GM12878 (cell line): ENCODE measurements around the gene CCDC97. TPM values are rescaled to one million over a fixed set of nuclear protein-coding genes. Genes with fewer than 3 reads are reported as not detected.

ENCODE experiments used
- ATAC-seq: fragments of 200-7000 bp; cut with Tn5 transposase; 3 replicates; pipeline ENCODE4 v1.9.1; 2020; ENCODE audit warnings: mild to moderate bottlenecking, moderate library complexity
- BruUV-seq: library from RNA; stranded (reverse); fragments of 400-500 nt; replicated peaks from 2 replicates; lab custom pipeline; 2021; lab: Mats Ljungman, UMichigan
- CTCF ChIA-PET: fragments of 300-600 bp; sonication (Branson Sonifier 250); formaldehyde crosslinking; extraction: SDS; loops from one replicate; lab custom pipeline; 2021; ENCODE audit warnings: inconsistent platforms; lab: Yijun Ruan, JAX
- POLR2A ChIA-PET: fragments of 350-600 bp; formaldehyde crosslinking; extraction: SDS; loops from one replicate; lab custom pipeline; 2021; ENCODE audit warnings: inconsistent platforms; lab: Charles Lee
- RAD21 ChIA-PET: fragments of 300-600 bp; sonication (Branson Sonifier 250); formaldehyde crosslinking; loops from one replicate; lab custom pipeline; 2023; ENCODE audit warnings: antibody characterized with exemption; ENCODE audit not compliant: unreplicated experiment; lab: Charles Lee
- SMC1A ChIA-PET: fragments of 300-600 bp; sonication (Branson Sonifier 250); formaldehyde crosslinking; loops from one replicate; lab custom pipeline; 2023; ENCODE audit not compliant: unreplicated experiment, uncharacterized antibody; lab: Charles Lee
- DNase-seq: peaks from one replicate; pipeline ENCODE4 v3.0.0-alpha.2; 2011; ENCODE audit warnings: low read depth, low spot score
- FAIRE-seq: peaks from 3 replicates; lab custom pipeline; 2011; peaks lifted over from hg19 to GRCh38; lab: Jason Lieb, UNC
- H2AFZ ChIP-seq: 2 replicates; pipeline ENCODE4 v1.6.0; 2011; ENCODE audit warnings: low read depth, low read length, control low read depth; ENCODE audit not compliant: control insufficient read depth
- H3K27ac ChIP-seq: 2 replicates; pipeline ENCODE4 v1.5.1; 2011; ENCODE audit warnings: control low read depth; ENCODE audit not compliant: control insufficient read depth, insufficient read depth
- H3K27me3 ChIP-seq, 2 experiments: replicated peaks in 1 of 2; 2 replicates each; pipeline versions ENCODE4 v1.6.0 to v1.6.1; 2011; ENCODE audit warnings: low read length in 1 of 2; ENCODE audit not compliant: control insufficient read depth in 2 of 2, insufficient read depth in 2 of 2
- H3K36me3 ChIP-seq, 2 experiments: 2 replicates each; pipeline ENCODE4 v1.5.1; 2011; ENCODE audit warnings: low read length in 1 of 2; ENCODE audit not compliant: control insufficient read depth in 2 of 2, insufficient read depth in 2 of 2
- H3K4me1 ChIP-seq: 2 replicates; pipeline ENCODE4 v1.6.1; 2011; ENCODE audit warnings: mild to moderate bottlenecking, low read length, moderate library complexity, mixed read lengths; ENCODE audit not compliant: control insufficient read depth, insufficient read depth
- H3K4me2 ChIP-seq: 2 replicates; pipeline ENCODE4 v1.6.0; 2011; ENCODE audit warnings: control low read depth; ENCODE audit not compliant: control insufficient read depth, insufficient read depth
- H3K4me3 ChIP-seq: fragments of 200-600 bp; sonication (generic); 2 replicates; pipeline ENCODE4 v1.5.1; 2016
- H3K79me2 ChIP-seq: 2 replicates; pipeline ENCODE4 v1.6.0; 2011; ENCODE audit warnings: low read length; ENCODE audit not compliant: control insufficient read depth, insufficient read depth
- H3K9ac ChIP-seq: 2 replicates; pipeline ENCODE4 v1.8.0; 2011; ENCODE audit warnings: low read length, control low read depth, mixed read lengths; ENCODE audit not compliant: control insufficient read depth, insufficient read depth
- H3K9me3 ChIP-seq: replicated peaks from 3 replicates; pipeline ENCODE4 v1.5.1; 2011; ENCODE audit warnings: mild to moderate bottlenecking, low read length; ENCODE audit not compliant: control insufficient read depth, insufficient read depth
- H4K20me1 ChIP-seq: 2 replicates; pipeline ENCODE4 v1.6.0; 2011; ENCODE audit not compliant: control insufficient read depth, insufficient read depth
- CBFB ChIP-seq: IDR thresholded peaks from 2 replicates; pipeline ENCODE4 v1.6.1; 2016; ENCODE audit warnings: antibody characterized with exemption, low read depth
- CHD1 ChIP-seq: IDR thresholded peaks from 2 replicates; pipeline ENCODE4 v1.6.1; 2012; ENCODE audit warnings: low read depth, low read length, improper control_type of control experiment
- EED ChIP-seq: sonication (generic); IDR thresholded peaks from 2 replicates; pipeline ENCODE4 v1.6.1; 2016; ENCODE audit warnings: antibody characterized with exemption, low read depth
- ESRRA ChIP-seq: IDR thresholded peaks from 2 replicates; pipeline ENCODE4 v1.6.1; 2012; ENCODE audit warnings: mild to moderate bottlenecking, low read length, improper control_type of control experiment
- EZH2 ChIP-seq: IDR thresholded peaks from 2 replicates; pipeline ENCODE4 v1.6.1; 2012; ENCODE audit warnings: low read depth, mild to moderate bottlenecking, control low read depth, inconsistent platforms, low read length, borderline replicate concordance; ENCODE audit not compliant: control insufficient read depth
- FOXM1 ChIP-seq: IDR thresholded peaks from 2 replicates; pipeline ENCODE4 v1.6.1; 2012; ENCODE audit warnings: low read depth, mild to moderate bottlenecking, inconsistent platforms, low read length, moderate library complexity
- IKZF1 ChIP-seq: fragments of 450-650 bp; conservative IDR thresholded peaks from 2 replicates; pipeline ENCODE4 v1.6.1; 2017; ENCODE audit warnings: antibody characterized with exemption, mild to moderate bottlenecking
- IKZF2 ChIP-seq, 2 experiments: fragments of 450-650 bp; IDR thresholded peaks; 2 replicates each; pipeline ENCODE4 v1.6.1; 2017; ENCODE audit warnings: mild to moderate bottlenecking in 2 of 2, moderate library complexity in 2 of 2
- MXI1 ChIP-seq: fragments of 150-350 bp; IDR thresholded peaks from 2 replicates; pipeline ENCODE4 v1.6.1; 2011; ENCODE audit warnings: low read depth, mild to moderate bottlenecking, inconsistent platforms, low read length, improper control_type of control experiment
- NR2C2 ChIP-seq: IDR thresholded peaks from 2 replicates; pipeline ENCODE4 v1.6.1; 2011; ENCODE audit warnings: borderline replicate concordance, low read depth; ENCODE audit not compliant: control insufficient read depth, insufficient read length
- PAX5 ChIP-seq: IDR thresholded peaks from 2 replicates; pipeline ENCODE4 v1.6.1; 2011; ENCODE audit warnings: low read depth, low read length, borderline replicate concordance
- PML ChIP-seq: IDR thresholded peaks from 2 replicates; pipeline ENCODE4 v1.6.1; 2012; ENCODE audit warnings: low read length, inconsistent platforms
- POU2F2 ChIP-seq: IDR thresholded peaks from 3 replicates; pipeline ENCODE4 v1.6.1; 2011; ENCODE audit warnings: low read depth, mild to moderate bottlenecking, low read length, borderline replicate concordance
- RUNX3 ChIP-seq: IDR thresholded peaks from 2 replicates; pipeline ENCODE4 v1.6.1; 2012; ENCODE audit warnings: low read length, inconsistent platforms
- STAT1 ChIP-seq: fragments of 450-650 bp; conservative IDR thresholded peaks from 2 replicates; pipeline ENCODE4 v1.6.1; 2014; ENCODE audit warnings: antibody characterized with exemption, mild to moderate bottlenecking
- ZNF217 ChIP-seq: fragments of 450-650 bp; IDR thresholded peaks from 2 replicates; pipeline ENCODE4 v1.6.1; 2017; ENCODE audit warnings: antibody characterized with exemption, mild to moderate bottlenecking
- ZZZ3 ChIP-seq: IDR thresholded peaks from 2 replicates; pipeline ENCODE4 v1.6.1; 2011; ENCODE audit warnings: low read depth; ENCODE audit not compliant: control insufficient read depth, insufficient read length
- WGBS: methylation state at CpG from one replicate; pipeline ENCODE4 v1.1.6; 2016; ENCODE audit warnings: low lambda C conversion rate; ENCODE audit not compliant: insufficient replicate concordance, insufficient coverage; ENCODE audit errors: missing lambda C conversion rate; 5-methylcytosine and 5-hydroxymethylcytosine counted together
- in situ Hi-C: fragments of 300-500 bp; cut with MboI; formaldehyde crosslinking; loops from 9 replicates; pipeline ENCODE4 v1.14.3; 2018; ENCODE audit warnings: mixed read lengths
- intact Hi-C: fragments of 100-400 bp; cut with micrococcal nuclease; formaldehyde crosslinking; loops from one replicate; pipeline ENCODE4 v1.14.2; 2022; ENCODE audit not compliant: unreplicated experiment
- polyA plus RNA-seq, 11 experiments: library from polyadenylated mRNA; depleted of rRNA in 4 of 11; unstranded in 6 of 11; stranded (reverse) in 5 of 11; fragments of >200 nt; fragmentation: Nextera tagmentation in 4 of 11; fragmentation: Illumina TruSeq in 1 of 11; extraction: Ambion mirVana in 4 of 11; extraction: Trizol in 1 of 11; gene quantifications; 1 replicate in 1 of 11; 2 replicates in 10 of 11; pipeline versions ENCODE4 v1.2.1 to v1.2.3, GENCODE V29; 2011 to 2016; ENCODE audit warnings: inconsistent platforms in 2 of 11, missing spikeins in 2 of 11, low read depth in 1 of 11
- total RNA-seq, 4 experiments: library from RNA; depleted of rRNA in 3 of 4; stranded (reverse); fragments of >200 nt in 3 of 4; fragmentation: Illumina TruSeq in 1 of 4; extraction: Trizol in 1 of 4; gene quantifications; 2 replicates each; pipeline versions ENCODE4 v1.2.1 to v1.2.3, GENCODE V29; 2013 to 2021
- TF ChIP-seq, protein P1 (sequence below): fragments of 450-650 bp; formaldehyde crosslinking; IDR thresholded peaks from 2 replicates; pipeline ENCODE4 v1.4.0; 2020; ENCODE audit warnings: mild to moderate bottlenecking, moderate library complexity
- TF ChIP-seq, protein P2 (sequence below): fragments of 450-650 bp; conservative IDR thresholded peaks from 2 replicates; pipeline ENCODE4 v1.6.1; 2017; ENCODE audit warnings: mild to moderate bottlenecking, moderate library complexity

Gene CCDC97
- total and polyA plus RNA-seq, 10 of the 15 experiments (the other 5 are each of a cell fraction or from before 2014, with no cell fraction given), result 1.8 to 34.1 (median 18.8) TPM

DNA sequence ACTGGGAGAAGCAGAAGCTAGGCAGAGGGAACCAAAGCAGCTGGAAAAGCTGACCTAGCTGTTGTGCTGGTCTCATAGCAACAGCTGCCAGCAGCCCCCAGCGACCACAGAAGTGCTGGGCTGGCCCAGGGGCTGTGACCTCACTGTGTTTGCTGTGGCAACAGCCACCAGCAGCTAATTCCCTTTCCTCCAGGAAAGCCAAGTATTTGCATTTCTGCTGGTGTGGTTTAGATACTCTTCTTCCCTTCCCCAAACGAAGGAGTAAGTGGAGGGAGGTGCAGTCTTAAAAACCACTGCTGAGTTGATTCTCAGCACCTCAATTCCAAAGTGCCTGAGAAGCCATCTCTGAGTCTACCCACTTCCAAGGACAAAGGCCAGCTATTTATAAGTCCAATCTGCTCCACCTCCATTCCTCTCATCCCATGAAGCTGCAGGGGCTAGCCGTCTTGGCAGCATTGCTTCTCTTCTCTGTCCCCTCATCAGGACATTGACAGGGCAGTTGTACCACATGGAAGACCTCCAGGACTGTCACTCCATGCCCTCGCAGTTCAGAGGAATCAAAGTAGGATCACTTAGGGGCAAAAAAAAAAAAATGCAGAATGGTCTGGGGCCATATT is 11.5 kb upstream of the CCDC97 start:
- Histone ChIP-seq H3K9me3 (no peaks in the 10 kb centered on the region), H3K79me2 (peaks cover 10% of the 10 kb centered on the region), H2AFZ (no peak overlapping the region), H3K27me3 (no peaks in the 10 kb centered on the region), H3K4me1 (peaks cover 61% of the 10 kb centered on the region), H3K36me3 (peaks cover 51 to 56% of the 10 kb centered on the region in 2 experiments), H3K9ac (peak overlapping the region; percentile 49), H3K4me2 (peak overlapping the region; percentile 92), H3K4me3 (peak overlapping the region; percentile 1; the same call in 1 of the 2 replicates), H3K27ac (peak overlapping the region; percentile 95), H4K20me1 (no peaks in the 10 kb centered on the region)
- ATAC-seq (peak; percentile 55), FAIRE-seq (no peak), DNase-seq (no peak)
- no TSS peak for BruUV-seq
- ChIA-PET POLR2A (interaction anchor here (0.5 to 3.2 kb wide), 5 partner anchors 14 to 94 kb away, joined by 3 to 11 read pairs (median 4); partner anchors contain the start of gene HNRNPUL1), RAD21 (interaction anchor here (1.1 to 3.4 kb wide), 6 partner anchors 9 to 94 kb away, joined by 3 to 23 read pairs (median 5); no protein-coding TSS in a partner anchor), CTCF (interaction anchor here (0.8 to 7.5 kb wide), 11 partner anchors 8 to 151 kb away, joined by 3 to 50 read pairs (median 4); partner anchors contain the start of genes B9D2 and HNRNPUL1), SMC1A (interaction anchor here (0.6 to 4.1 kb wide), 8 partner anchors 9 to 889 kb away, joined by 3 to 36 read pairs (median 4); partner anchors contain the start of genes B9D2 and HNRNPUL1)
- intact Hi-C loops (no loop called here), in situ Hi-C loops (no loop called here)
- WGBS, result 32% methylated on average over 4 of the region's 4 CpGs
- no peak for TF ChIP-seq CHD1
- peak; percentile 28 to 42; a peak in 3 of 4 replicates for TF ChIP-seq IKZF2 (IDR thresholded peaks at IDR 0.05)
- TF ChIP-seq, protein P1, sequence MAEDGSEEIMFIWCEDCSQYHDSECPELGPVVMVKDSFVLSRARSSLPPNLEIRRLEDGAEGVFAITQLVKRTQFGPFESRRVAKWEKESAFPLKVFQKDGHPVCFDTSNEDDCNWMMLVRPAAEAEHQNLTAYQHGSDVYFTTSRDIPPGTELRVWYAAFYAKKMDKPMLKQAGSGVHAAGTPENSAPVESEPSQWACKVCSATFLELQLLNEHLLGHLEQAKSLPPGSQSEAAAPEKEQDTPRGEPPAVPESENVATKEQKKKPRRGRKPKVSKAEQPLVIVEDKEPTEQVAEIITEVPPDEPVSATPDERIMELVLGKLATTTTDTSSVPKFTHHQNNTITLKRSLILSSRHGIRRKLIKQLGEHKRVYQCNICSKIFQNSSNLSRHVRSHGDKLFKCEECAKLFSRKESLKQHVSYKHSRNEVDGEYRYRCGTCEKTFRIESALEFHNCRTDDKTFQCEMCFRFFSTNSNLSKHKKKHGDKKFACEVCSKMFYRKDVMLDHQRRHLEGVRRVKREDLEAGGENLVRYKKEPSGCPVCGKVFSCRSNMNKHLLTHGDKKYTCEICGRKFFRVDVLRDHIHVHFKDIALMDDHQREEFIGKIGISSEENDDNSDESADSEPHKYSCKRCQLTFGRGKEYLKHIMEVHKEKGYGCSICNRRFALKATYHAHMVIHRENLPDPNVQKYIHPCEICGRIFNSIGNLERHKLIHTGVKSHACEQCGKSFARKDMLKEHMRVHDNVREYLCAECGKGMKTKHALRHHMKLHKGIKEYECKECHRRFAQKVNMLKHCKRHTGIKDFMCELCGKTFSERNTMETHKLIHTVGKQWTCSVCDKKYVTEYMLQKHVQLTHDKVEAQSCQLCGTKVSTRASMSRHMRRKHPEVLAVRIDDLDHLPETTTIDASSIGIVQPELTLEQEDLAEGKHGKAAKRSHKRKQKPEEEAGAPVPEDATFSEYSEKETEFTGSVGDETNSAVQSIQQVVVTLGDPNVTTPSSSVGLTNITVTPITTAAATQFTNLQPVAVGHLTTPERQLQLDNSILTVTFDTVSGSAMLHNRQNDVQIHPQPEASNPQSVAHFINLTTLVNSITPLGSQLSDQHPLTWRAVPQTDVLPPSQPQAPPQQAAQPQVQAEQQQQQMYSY (CRISPR knock-in tag), result no peak
- peak; percentile 29; the same call in 1 of the 2 replicates for TF ChIP-seq IKZF1
- peak; percentile 55 for TF ChIP-seq EED
- no peak for TF ChIP-seq ZZZ3
- no peak for TF ChIP-seq EZH2
- peak; percentile 72; the same call in 1 of the 3 replicates for TF ChIP-seq POU2F2
- TF ChIP-seq PAX5, result no peak
- 0 out of 2 replicates have a peak, but pooled peaks have one; percentile 11 for TF ChIP-seq FOXM1
- TF ChIP-seq, protein P2, sequence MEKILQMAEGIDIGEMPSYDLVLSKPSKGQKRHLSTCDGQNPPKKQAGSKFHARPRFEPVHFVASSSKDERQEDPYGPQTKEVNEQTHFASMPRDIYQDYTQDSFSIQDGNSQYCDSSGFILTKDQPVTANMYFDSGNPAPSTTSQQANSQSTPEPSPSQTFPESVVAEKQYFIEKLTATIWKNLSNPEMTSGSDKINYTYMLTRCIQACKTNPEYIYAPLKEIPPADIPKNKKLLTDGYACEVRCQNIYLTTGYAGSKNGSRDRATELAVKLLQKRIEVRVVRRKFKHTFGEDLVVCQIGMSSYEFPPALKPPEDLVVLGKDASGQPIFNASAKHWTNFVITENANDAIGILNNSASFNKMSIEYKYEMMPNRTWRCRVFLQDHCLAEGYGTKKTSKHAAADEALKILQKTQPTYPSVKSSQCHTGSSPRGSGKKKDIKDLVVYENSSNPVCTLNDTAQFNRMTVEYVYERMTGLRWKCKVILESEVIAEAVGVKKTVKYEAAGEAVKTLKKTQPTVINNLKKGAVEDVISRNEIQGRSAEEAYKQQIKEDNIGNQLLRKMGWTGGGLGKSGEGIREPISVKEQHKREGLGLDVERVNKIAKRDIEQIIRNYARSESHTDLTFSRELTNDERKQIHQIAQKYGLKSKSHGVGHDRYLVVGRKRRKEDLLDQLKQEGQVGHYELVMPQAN, result no peak
- TF ChIP-seq PML, result no peak
- TF ChIP-seq MXI1, result no peak
- TF ChIP-seq STAT1, result no peak
- TF ChIP-seq CBFB, result 0 out of 2 replicates have a peak, but pooled peaks have one; percentile 44
- no peak for TF ChIP-seq ESRRA
- peak; percentile 76 for TF ChIP-seq RUNX3
- TF ChIP-seq ZNF217, result no peak
- no peak for TF ChIP-seq NR2C2
